ENCODE measurements around the gene KCNJ12.

KCNJ12 gene

DNA sequence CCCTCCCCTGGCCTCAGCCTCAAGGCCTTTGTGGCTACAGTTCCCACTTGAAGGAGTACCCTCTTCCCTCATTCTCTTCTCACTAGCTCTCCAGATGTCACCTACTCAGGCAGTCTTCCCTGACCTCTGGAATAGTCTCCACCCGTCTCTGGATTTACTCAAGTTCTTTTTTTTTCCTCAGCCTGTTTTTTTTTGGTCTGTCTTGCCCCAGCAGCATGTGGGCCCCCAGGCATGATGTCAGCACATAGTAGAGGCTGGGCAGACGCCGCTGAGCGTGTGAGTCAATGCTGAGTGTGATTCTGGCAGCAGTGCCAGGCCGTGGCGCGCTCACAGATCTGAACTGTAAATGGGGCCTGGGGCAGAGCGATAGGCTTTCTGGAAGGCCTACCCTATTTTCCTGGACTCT is 26.0 kb downstream of the KCNJ12 start:
- TF ChIP-seq NFIC (IDR thresholded peaks at IDR 0.05): 0 out of 2 replicates have a peak, but pooled peaks have one; percentile 41
- 0 out of 2 replicates have a peak, but pooled peaks have one; percentile 39 for TF ChIP-seq EP300 (IDR thresholded peaks at IDR 0.05; ENCODE audit: borderline replicate concordance)
- TF ChIP-seq, protein P1, sequence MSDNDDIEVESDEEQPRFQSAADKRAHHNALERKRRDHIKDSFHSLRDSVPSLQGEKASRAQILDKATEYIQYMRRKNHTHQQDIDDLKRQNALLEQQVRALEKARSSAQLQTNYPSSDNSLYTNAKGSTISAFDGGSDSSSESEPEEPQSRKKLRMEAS (IDR thresholded peaks at IDR 0.05): peak; percentile 19; the same call in 1 of the 2 replicates
- TF ChIP-seq TCF12 (IDR thresholded peaks at IDR 0.05; ENCODE audit: low read depth): peak; percentile 25; the same call in 1 of the 2 replicates

DNA sequence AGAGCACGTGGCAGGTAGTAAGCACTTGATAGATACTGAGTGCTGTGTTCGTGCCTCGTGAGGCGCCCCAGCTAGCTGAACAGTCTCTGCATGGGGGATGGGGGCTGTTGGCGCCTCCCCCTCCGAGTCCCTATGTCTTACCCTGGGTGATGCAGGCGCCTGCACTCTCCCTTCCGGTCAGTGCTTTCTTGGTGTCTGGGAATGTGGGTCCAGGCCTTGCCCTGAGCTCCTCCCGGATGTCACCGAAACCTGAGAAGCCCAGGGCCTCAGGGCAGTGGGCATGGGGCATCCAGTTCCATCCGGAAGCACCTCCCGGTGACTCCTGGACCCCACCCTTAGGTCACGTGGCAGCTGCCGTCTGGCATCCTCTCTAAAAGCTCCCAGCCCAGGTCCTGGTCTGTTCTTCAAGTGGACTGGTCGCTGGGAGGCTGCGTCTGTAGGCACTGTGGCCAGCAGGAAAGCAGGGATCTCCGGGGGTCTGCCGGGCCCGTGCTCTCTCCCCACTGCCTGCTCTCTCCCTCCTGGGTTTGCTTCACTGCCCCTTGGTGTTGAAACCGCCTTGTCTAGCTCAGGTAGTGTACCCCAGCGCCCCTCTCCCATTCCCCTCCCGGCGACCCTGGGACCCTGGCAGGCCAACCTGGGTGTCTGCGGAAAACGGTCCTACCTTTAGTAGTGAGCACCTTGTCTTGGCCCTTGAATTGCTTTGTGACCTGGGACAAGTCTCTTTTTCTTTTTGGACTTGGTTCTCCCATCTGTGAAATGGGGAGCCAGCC is 34.9 kb downstream of the KCNJ12 start:
- TF ChIP-seq, protein P2, sequence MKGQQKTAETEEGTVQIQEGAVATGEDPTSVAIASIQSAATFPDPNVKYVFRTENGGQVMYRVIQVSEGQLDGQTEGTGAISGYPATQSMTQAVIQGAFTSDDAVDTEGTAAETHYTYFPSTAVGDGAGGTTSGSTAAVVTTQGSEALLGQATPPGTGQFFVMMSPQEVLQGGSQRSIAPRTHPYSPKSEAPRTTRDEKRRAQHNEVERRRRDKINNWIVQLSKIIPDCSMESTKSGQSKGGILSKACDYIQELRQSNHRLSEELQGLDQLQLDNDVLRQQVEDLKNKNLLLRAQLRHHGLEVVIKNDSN (IDR thresholded peaks at IDR 0.05): peak; percentile 59

DNA sequence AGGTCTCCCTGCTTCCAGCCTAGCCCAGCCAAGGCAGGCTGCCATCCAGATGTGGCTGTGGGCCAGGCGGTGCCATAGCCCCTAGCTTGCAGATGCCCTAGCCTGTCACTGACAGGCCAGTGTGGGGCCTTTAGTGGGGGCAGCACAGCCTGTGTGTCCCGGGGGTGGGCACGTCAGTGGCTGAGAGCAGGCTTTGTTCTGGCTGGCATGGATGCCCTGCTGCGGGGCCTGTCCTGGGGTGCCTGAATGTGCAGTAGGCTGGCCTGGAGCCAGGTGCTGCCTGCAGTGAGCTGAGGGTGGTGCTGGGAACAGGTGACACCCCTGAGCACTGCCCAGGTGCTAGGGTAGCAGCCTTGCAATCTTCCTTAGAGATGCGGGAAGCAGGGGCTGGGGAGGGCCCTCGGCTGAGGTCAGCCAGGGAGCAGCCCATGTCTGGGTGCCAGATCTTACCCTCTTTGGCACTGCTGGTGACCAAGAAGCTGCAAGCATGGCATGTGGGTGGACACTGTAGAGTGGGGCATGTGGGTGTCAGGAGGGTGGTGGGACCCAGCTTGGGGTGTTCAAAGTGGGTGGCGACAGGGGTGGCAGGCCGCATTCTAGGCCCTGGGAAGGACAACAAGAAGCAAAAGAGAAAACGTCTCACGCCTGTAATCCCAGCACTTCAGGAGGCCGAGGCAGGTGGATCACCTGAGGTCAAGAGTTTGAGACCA is 37.6 kb downstream of the KCNJ12 start:
- TF ChIP-seq NFIC (IDR thresholded peaks at IDR 0.05): peak; percentile 31; the same call in 1 of the 2 replicates

DNA sequence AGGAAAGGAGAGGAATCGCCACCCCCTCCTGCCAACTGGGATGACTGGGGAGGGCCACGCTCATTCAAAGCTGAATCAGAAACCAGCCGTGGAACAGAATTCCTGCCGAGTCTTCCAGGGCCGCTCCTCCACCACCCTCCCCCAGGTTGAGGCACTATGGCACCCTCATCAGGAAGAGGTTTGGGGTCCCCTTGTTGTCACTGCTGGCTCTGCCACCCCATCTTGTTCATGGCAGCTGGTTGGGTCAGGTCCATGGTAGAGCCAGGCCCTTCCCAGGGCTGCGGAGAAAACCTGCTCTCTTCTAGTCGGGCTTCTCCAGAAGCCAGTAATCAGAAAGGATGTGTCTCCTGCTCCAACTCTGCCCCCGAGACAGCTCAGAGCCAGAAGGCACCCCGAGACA is 41.8 kb downstream of the KCNJ12 start:
- TF ChIP-seq CEBPB (IDR thresholded peaks at IDR 0.05) (no peak), EGR1 (IDR thresholded peaks at IDR 0.05) (no peak), ZBTB7A (IDR thresholded peaks at IDR 0.05; ENCODE audit: low read depth) (no peak), RAD21 (IDR thresholded peaks at IDR 0.05; ENCODE audit: low read depth) (no peak), TEAD4 (IDR thresholded peaks at IDR 0.05) (no peak), FOXM1 (IDR thresholded peaks at IDR 0.05; ENCODE audit: borderline replicate concordance, low read depth) (no peak), CREB1 (IDR thresholded peaks at IDR 0.05; ENCODE audit: low read depth) (no peak), EP300 (IDR thresholded peaks at IDR 0.05; ENCODE audit: borderline replicate concordance) (no peak), YY1 (IDR thresholded peaks at IDR 0.05; ENCODE audit: low read depth) (no peak)
- TF ChIP-seq, protein P1 (IDR thresholded peaks at IDR 0.05): no peak
- TF ChIP-seq, protein P2 (IDR thresholded peaks at IDR 0.05): no peak

DNA sequence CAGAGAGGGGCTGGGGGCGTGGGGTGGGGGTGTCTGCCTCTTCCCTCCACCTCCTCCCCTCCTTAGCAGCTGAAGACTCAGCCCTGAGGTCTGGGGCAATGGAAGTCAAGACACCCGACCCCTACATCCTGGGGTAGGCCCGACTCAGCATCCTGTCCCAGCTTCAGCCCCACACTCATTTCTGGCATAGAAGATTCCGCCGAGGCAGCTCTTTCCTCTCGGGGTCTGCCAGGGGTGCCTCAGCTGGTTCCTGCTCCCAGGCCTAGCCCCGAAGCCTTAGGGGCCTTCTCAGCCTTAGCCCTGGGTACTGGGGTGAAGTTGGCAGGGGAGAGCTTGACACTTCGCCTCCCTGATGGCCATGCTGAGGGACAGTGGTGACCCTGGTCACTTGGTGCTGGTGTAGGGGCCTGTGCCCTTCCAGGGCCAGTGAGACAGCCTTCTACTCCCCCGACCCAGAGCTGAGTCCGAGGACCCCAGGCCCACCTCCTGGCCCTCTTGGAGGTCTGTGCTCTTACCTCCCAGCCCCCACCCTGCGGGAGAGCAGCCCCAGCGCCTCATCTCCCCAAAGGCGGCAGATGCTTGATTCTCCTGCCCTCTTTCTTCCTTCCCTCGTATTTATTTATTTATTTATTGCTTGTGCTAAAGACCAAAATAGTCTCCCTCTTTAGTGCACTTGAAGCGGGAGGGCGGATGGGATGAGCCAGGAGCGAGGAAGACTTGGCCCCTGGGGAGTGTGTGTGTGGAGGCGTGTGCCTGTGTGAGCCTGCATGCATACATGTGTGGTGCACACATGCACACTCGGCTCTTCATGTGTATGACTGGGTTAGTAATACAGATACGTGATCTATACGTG is 42.5 kb downstream of the KCNJ12 start:
- TF ChIP-seq FOXM1 (IDR thresholded peaks at IDR 0.05; ENCODE audit: borderline replicate concordance, low read depth) (no peak), TEAD4 (IDR thresholded peaks at IDR 0.05) (no peak), ZBTB7A (IDR thresholded peaks at IDR 0.05; ENCODE audit: low read depth) (no peak), RAD21 (IDR thresholded peaks at IDR 0.05; ENCODE audit: low read depth) (no peak), EP300 (IDR thresholded peaks at IDR 0.05; ENCODE audit: borderline replicate concordance) (no peak), CEBPB (IDR thresholded peaks at IDR 0.05) (no peak), CREB1 (IDR thresholded peaks at IDR 0.05; ENCODE audit: low read depth) (no peak), YY1 (IDR thresholded peaks at IDR 0.05; ENCODE audit: low read depth) (no peak)
- TF ChIP-seq, protein P3, sequence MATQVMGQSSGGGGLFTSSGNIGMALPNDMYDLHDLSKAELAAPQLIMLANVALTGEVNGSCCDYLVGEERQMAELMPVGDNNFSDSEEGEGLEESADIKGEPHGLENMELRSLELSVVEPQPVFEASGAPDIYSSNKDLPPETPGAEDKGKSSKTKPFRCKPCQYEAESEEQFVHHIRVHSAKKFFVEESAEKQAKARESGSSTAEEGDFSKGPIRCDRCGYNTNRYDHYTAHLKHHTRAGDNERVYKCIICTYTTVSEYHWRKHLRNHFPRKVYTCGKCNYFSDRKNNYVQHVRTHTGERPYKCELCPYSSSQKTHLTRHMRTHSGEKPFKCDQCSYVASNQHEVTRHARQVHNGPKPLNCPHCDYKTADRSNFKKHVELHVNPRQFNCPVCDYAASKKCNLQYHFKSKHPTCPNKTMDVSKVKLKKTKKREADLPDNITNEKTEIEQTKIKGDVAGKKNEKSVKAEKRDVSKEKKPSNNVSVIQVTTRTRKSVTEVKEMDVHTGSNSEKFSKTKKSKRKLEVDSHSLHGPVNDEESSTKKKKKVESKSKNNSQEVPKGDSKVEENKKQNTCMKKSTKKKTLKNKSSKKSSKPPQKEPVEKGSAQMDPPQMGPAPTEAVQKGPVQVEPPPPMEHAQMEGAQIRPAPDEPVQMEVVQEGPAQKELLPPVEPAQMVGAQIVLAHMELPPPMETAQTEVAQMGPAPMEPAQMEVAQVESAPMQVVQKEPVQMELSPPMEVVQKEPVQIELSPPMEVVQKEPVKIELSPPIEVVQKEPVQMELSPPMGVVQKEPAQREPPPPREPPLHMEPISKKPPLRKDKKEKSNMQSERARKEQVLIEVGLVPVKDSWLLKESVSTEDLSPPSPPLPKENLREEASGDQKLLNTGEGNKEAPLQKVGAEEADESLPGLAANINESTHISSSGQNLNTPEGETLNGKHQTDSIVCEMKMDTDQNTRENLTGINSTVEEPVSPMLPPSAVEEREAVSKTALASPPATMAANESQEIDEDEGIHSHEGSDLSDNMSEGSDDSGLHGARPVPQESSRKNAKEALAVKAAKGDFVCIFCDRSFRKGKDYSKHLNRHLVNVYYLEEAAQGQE (IDR thresholded peaks at IDR 0.05; ENCODE audit: low read depth): no peak
- TF ChIP-seq, protein P2 (IDR thresholded peaks at IDR 0.05): no peak

DNA sequence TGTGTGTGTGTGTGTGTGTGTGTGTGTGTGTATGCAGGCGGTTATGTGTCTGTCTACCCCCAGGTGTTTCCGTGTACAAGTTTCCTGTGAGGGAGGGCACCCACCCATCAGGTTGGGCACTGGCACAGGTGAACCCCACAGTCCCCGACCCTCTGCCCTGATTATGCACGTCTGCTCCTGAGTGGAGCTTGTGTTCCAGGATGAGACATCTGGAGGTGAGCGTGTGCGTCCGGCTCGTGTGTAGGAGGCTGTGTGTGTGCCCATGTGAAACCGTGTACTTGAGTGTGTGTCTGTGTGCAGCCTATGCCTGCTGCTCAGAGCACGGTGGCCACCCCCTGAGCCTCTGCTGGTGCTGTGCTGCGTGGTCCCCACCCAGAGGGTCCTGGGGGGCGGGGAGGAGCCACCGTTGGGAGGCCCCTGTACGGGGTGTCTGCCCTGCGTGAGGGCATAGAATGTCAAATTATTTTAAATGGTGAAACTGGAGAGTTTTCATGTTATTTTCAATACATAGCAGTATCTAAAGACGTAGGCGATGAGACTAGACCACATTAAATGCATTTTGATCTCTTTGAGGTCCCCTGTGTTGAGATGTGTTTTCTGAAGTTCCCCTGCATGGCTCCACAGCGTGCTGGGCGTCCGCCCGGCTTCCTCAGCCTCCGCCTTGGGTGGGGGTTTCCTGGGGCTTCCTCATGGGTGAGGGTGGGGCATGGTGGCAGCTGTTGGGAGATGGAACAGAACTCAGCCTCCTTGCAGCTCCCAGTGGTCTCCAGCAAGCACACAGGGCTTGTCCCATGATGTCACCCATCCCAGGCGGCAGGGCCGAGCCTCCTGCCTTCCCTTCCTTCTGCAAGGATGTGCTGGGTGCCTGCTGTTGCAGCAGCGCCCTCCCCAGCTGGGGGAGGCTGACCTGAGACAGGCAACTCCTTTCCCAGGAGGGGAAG is 43.4 kb downstream of the KCNJ12 start:
- TF ChIP-seq, protein P1 (IDR thresholded peaks at IDR 0.05): no peak
- TF ChIP-seq TAF1 (IDR thresholded peaks at IDR 0.05; ENCODE audit: low read depth): no peak
- TF ChIP-seq RAD21 (IDR thresholded peaks at IDR 0.05; ENCODE audit: low read depth): no peak
- no peak for TF ChIP-seq FOXM1 (IDR thresholded peaks at IDR 0.05; ENCODE audit: borderline replicate concordance, low read depth)
- no peak for TF ChIP-seq ZBTB7A (IDR thresholded peaks at IDR 0.05; ENCODE audit: low read depth)
- no peak for TF ChIP-seq TEAD4 (IDR thresholded peaks at IDR 0.05)
- TF ChIP-seq YY1 (IDR thresholded peaks at IDR 0.05; ENCODE audit: low read depth): no peak
- no peak for TF ChIP-seq CREB1 (IDR thresholded peaks at IDR 0.05; ENCODE audit: low read depth)
- no peak for TF ChIP-seq TCF12 (IDR thresholded peaks at IDR 0.05; ENCODE audit: low read depth)
- TF ChIP-seq, protein P3 (IDR thresholded peaks at IDR 0.05; ENCODE audit: low read depth): no peak

Data from Ishikawa (cell line).